HG02885 (cell line): Measurements from ENCODE around the gene SPTLC3.

ENCODE experiments used
- ATAC-seq: cut with Tn5 transposase; IDR thresholded peaks from one replicate; pipeline ENCODE4 v1.9.1; 2021; ENCODE audit warnings: mild to moderate bottlenecking; ENCODE audit not compliant: unreplicated experiment, poor library complexity

The SPTLC3 gene

GRCh38 chr20:13128173-13128572, 119.4 kb downstream of the SPTLC3 start:
- ATAC-seq, result no peak

GRCh38 chr20:13130061-13130706, 121.4 kb downstream of the SPTLC3 start:
- no peak for ATAC-seq

- ATAC-seq, result no peak
Measured at GRCh38 chr20:13130707-13131103, 121.9 kb downstream of the SPTLC3 start.

- no peak for ATAC-seq
Measured at GRCh38 chr20:13131688-13132087, 122.9 kb downstream of the SPTLC3 start.

GRCh38 chr20:13139459-13140150, 130.8 kb downstream of the SPTLC3 start:
- no peak for ATAC-seq

GRCh38 chr20:13140201-13140600, 131.4 kb downstream of the SPTLC3 start:
- ATAC-seq, result no peak

- no peak for ATAC-seq
Measured at GRCh38 chr20:13140775-13141174, 132.0 kb downstream of the SPTLC3 start.

- no peak for ATAC-seq
Measured at GRCh38 chr20:13141546-13141945, 132.8 kb downstream of the SPTLC3 start.

GRCh38 chr20:13142143-13142542, 133.4 kb downstream of the SPTLC3 start:
- no peak for ATAC-seq

GRCh38 chr20:13147071-13147963, 138.5 kb downstream of the SPTLC3 start:
- no peak for ATAC-seq

GRCh38 chr20:13147971-13148370, 139.2 kb downstream of the SPTLC3 start:
- ATAC-seq, result no peak

- no peak for ATAC-seq
Measured at GRCh38 chr20:13148402-13148801, 139.6 kb downstream of the SPTLC3 start.

- no peak for ATAC-seq
Measured at GRCh38 chr20:13148961-13149360, 140.2 kb downstream of the SPTLC3 start.

GRCh38 chr20:13149371-13150105, 140.8 kb downstream of the SPTLC3 start:
- ATAC-seq, result no peak

GRCh38 chr20:13158369-13158768, 149.6 kb downstream of the SPTLC3 start:
- no peak for ATAC-seq

- ATAC-seq, result no peak
Measured at GRCh38 chr20:13159889-13160288, 151.1 kb downstream of the SPTLC3 start.

- no peak for ATAC-seq
Measured at GRCh38 chr20:13165203-13165602, 156.4 kb downstream of the SPTLC3 start.

- no peak for ATAC-seq
Measured at GRCh38 chr20:13166011-13166410, 157.2 kb downstream of the SPTLC3 start.

- ATAC-seq, result no peak
Measured at GRCh38 chr20:13166437-13166836, 157.7 kb downstream of the SPTLC3 start.

GRCh38 chr20:13169086-13169485, 160.3 kb downstream of the SPTLC3 start:
- ATAC-seq, result no peak
